Measurements from ENCODE around the gene SLC25A25.
"Not testable (repeated sequence)": the region's sequence is repeated elsewhere in the genome, so short reads cannot be mapped to it uniquely, and the experiment has no call there.

Gene SLC25A25

DNA sequence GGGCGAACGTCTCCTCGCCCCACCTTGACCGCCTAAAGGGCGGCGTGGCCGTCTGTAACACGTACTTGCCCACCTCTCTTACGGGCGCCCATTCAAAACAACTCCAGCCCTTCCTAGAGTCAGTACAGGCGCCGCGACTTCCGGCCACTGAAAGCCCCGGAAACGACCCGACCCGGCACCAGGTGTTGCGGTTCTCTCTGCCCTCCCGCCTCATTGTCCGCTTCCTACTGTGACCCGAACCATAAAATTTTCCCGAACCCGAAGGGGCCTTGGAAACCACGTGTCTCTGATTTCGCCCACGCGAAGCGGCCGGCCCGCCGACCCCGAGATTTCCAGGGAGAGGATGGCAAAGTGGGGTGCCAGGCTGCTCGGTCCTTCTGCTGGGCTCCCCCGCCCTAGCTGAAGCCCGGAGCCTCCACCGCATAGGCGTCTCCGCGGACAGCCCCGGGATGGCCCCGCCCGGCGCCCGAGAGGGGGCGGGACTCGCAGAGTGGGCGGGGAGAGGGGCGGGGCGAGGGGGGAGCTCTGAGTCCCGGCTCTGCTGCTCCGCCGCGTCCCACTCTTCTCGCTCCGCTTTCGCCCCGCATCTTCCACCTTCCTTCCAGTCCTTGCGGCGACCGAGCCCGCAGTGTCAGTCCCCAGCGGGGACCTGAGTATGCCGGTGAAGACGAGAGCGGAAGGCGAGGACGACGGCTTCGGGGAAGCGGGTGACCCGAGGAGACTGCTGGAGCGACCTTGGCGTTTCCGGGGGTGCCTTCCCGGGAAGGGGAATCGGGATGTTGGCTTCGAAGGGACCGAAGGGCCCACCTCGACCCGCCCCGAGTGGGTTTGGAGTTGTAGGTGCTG lies 60.2 kb downstream of the SLC25A25 start:
- peak; percentile 63 for DNase-seq

GRCh38 chr9:128128836-128129590 lies 61.0 kb downstream of the SLC25A25 start:
- no peak for DNase-seq

GRCh38 chr9:128129976-128130590 lies 62.1 kb downstream of the SLC25A25 start:
- not testable (repeated sequence) for DNase-seq

DNA sequence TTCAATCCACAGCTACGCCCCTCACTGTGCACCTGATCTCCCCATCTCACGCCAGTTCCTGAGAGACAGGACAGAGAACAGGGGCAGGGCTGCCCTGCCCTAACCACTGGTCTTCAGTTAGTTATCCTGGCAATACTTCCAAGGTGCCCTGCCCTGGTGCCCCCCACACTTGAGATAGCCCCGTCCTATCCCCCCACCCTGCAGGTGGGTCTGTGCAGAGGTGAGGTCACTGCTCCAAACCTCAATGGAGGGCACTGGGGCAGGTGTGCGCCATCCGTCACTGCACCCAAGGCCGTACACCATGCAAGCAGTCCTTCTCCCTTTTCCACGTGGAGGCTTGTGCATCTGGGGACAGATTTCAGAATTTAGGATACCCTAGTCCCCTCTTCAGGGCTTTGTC lies 62.6 kb downstream of the SLC25A25 start:
- DNase-seq = not testable (repeated sequence)

DNA sequence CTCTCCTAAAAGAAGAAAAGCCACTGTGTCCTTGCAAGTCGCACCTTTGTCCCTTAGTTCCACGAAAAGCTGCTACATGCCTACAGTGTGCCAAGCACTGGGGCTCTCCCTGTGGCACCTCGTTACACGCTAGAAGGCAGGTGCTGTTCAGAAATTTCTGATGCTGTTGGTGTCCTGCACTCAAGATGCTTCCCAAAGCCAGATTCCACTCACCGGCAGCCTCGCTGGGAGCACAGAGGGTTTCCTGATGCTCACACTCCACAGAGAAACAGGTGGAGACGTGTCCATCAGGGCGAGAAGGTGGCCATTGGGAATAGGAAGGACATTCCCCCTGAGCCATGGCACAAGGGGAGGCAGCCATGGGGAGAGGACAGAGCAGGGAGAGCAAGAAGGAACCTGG lies 63.3 kb downstream of the SLC25A25 start:
- not testable (repeated sequence) for DNase-seq

- DNase-seq = not testable (repeated sequence)
Observed at GRCh38 chr9:128132139-128132538, 64.1 kb downstream of the SLC25A25 start.

- DNase-seq = not testable (repeated sequence)
Observed at GRCh38 chr9:128135561-128135960, 67.5 kb downstream of the SLC25A25 start.

DNA sequence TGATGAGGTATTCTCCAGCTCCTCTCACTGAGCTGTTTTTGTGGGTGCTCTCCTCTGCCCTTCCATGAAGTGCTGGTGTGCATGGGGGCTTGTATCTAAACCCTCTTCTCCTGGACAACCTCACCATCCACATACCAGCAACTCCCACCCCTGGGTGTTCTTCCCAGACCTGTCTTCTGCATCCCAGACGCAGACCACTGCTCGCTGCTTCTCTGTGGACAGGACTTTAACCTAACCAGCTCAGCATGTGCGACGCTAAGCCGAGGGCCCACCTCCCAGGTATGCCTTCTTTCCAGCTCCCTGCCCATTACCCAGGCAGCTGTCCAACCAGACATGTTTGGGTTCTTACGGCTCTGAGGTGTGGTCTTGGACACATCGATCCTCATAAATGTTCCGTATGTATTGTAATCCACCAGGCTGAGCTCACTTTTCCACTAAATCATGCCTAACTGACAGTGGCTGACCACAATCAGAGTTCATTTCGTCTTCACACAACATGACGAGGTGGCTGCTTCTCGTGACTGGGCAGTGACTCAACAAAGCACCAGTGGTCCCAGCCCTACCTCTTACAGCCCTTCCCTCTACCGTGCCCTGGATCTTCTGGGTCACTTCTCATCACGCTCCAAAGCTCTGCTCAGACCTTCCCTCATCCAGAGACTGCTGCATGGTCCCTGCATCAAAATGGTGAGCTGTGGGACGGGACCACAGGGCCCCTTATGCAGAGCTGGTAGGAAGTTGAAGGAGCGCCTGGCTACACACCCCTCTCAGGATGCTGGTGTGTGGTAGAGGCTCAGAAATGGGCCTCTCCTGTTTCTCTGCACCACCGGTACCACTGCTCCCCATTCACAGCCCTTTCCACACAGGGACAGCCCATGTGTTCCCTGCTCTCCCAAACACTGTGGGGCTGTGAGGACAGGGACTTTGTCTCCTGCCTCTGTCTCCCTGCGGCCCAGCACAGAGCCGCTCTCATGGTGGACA lies 69.1 kb downstream of the SLC25A25 start:
- DNase-seq = no peak

- no peak for DNase-seq
Observed at GRCh38 chr9:128138001-128138400, 70.0 kb downstream of the SLC25A25 start.

GRCh38 chr9:128139621-128140020 lies 71.6 kb downstream of the SLC25A25 start:
- no peak for DNase-seq

GRCh38 chr9:128141604-128142003 lies 73.6 kb downstream of the SLC25A25 start:
- no peak for DNase-seq

DNA sequence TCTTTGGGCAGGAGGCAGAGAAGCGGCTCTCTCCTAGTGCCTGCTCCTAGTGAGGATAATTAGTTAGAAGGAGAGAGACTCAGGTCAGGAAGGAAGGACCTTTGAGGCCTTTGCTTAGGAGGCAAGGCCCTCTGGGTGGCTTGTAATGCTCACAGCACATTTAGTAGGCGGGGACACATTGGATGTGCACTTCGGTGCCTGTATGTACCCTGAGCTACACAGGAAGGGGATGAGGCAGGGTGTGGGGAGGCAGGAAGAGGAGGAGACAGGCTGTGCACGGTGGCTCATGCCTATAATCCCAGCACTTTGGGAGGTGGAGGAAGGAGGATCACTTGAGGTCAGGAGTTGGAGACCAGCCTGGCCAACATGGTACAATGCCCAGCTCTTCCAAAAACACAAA lies 74.0 kb downstream of the SLC25A25 start:
- no peak for DNase-seq

DNA sequence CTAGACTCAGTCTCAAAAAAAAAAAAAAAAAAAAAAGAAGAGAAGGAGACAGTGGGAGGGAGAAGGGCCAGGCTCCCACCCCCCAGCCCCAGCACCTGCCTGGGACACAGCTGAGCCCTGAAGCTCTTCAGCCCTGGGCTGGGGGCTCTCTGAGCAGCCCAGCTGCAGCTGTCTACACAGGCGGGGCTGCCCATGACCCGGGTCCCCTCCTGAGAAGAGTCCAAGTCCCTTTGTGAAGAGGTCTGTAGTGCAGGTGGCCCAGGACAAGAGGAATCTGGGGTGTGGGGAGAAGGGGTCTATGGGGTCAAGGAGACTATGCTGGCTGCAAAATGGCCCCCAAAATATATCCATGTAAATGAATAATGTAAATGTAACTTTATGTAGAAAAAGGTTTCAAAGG lies 74.6 kb downstream of the SLC25A25 start:
- DNase-seq = no peak

DNA sequence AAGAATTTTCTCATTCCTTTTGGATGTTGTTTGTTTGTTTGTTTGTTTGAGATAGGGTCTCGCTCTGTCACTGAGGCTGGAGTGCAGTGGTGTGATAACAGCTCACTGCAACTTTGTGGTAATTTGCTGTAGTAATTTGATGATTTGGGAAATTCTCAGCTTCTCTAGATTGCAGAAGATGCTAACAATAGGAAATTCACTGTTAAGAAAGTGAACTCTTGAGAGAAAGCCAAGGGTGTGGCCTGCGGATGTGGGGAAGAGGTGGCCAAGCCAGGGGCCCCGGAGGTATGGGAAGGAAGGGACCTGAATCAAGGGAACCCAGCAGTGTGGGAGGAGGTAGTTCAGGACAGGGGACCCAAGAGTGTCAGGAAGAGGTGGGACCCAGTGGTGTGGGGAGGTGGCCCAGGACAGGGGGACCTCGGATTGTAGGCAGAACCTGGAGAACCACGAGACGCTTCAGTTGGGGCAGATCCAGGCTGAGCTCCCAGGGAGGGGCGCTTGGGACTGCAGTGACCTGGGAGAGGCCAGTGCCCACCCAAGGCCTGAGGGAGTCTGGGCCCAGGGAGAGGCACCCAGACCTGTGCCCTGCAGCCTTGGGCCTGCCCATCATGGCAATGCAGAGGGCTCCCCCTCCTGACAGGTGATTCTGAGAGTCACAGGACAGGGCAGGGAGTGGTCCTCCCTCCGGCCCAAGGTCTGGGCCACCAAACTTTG lies 75.7 kb downstream of the SLC25A25 start:
- no peak for DNase-seq

- DNase-seq = no peak
Observed at GRCh38 chr9:128144239-128145181, 76.5 kb downstream of the SLC25A25 start.

DNA sequence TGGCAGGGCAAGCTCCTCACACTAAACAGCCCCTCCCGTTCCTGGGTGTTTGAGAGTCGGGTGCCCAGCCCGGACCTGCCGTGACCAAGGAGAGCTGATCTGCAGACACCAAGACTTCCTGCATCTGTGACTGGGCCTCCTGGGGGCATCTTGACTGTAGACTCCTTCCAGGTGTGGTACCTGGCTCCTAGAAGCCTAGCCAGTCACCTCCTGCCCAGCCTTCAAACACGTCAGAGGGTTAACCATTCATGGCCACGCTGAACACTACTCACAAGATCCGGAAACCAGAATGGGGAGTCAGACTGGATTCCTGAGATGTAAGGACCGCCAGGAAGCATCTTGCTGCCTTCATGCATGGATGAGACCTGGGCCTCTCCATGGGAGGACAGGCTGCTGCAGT lies 77.5 kb downstream of the SLC25A25 start:
- no peak for DNase-seq

DNA sequence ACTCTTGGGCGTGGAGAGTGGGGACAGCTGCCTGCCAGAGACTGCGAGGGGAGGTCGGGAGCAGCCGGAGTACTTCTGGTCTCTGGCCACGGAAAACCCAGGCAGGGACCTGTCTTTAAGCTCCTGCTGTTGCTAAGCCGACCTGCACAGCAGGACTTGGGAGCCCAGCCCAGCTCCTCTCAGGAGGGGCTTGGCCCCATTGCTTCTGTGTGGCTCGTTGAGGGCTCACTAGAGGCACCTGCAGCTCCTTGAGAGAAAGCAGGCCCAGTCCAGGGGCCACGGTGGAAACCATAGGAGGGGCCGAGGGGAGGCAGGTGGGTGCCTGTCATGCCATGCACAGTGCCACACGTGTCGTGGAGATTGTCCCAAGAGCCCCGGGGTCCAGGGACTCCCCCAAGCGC lies 77.9 kb downstream of the SLC25A25 start:
- DNase-seq = no peak

- DNase-seq = no peak
Observed at GRCh38 chr9:128146591-128147120, 78.6 kb downstream of the SLC25A25 start.

GRCh38 chr9:128148509-128149000 lies 80.5 kb downstream of the SLC25A25 start:
- DNase-seq = no peak

All from GF-D8 (cell line).